ENCODE data around the gene TMEM178A.
"Not testable (repeated sequence)": the region's sequence is repeated elsewhere in the genome, so short reads cannot be mapped to it uniquely, and the experiment has no call there.

The TMEM178A gene

DNA sequence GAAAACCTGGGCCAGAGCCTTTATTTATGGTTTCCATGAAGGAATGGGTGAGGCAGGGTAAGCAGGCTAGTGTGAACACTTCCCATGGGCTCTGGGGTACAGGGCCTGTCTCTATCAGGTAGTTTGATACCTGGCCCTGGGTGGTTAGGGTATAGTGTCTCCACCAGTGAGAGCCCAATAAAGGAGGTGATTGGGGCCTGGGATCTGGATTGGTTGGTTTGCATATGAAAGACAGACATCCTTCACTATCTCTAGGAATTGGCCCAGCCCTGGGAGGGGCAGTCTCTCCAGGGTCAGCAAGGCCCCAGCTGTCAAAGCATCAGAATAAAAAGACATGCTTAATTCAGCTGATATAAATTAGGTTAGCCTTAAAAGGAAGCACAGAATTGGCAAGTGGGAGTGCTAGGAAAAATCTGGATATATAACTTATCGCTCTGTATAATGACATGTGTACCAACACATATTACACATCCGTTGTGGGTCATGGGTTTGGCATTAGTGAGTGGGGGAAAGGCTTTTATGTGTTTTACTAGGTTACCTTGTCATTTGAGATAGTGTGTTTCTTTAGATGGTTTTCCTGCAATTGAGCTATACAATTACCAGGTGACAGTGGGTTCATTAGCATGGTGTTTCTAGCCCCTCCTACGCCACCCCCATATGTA lies 18.5 kb upstream of the TMEM178A start:
- no peak for FAIRE-seq
- DNase-seq (ENCODE audit: low spot score) = no peak

DNA sequence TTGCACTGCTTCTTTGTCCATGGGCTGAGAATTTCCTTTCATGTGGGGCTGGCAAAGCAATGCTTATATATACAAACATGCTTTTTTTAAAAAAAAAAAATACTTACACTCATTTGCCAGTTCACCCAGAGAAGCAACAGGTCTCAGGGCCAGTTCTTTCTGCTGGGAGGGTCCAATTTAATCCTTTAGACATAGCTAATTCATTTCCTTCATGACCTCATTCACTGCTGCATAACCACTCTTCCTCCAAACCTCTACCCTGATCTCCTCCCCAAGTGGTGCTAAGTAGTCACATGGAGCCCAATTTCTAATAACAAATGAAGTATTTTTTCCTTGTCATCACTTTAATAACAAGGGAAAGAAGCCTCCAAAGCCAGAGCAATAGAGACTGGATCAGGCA lies 17.1 kb upstream of the TMEM178A start:
- no peak for FAIRE-seq

DNA sequence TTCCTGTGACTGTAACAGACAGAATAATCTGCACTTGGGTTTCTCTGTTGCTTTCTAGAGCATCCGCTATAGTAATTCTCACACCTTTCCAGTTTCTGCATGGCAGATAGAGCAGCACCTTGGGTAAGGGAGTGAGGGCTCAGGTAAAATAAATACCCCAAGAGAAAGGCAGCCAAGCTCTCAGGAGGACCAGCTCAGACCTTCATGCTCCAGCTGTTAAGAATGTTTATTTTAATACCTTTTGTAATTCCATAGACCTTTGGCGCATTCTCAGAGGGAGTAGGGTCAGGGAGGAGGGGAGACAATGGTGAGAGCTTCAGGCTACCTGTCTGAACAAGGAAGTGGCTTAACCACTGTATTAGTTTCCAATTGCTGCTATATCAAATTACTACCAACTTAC lies 16.2 kb upstream of the TMEM178A start:
- no peak for DNase-seq (ENCODE audit: low spot score)
- no peak for FAIRE-seq

More for the DNA sequence above, 17.1 kb upstream of the TMEM178A start:
- DNase-seq (ENCODE audit: low spot score) = no peak

GRCh38 chr2:39650468-39650867 lies 15.2 kb upstream of the TMEM178A start:
- FAIRE-seq = no peak
- no peak for DNase-seq (ENCODE audit: low spot score)

GRCh38 chr2:39656215-39656614 lies 9.5 kb upstream of the TMEM178A start:
- FAIRE-seq; DNase-seq (ENCODE audit: low spot score): not testable (repeated sequence)

DNA sequence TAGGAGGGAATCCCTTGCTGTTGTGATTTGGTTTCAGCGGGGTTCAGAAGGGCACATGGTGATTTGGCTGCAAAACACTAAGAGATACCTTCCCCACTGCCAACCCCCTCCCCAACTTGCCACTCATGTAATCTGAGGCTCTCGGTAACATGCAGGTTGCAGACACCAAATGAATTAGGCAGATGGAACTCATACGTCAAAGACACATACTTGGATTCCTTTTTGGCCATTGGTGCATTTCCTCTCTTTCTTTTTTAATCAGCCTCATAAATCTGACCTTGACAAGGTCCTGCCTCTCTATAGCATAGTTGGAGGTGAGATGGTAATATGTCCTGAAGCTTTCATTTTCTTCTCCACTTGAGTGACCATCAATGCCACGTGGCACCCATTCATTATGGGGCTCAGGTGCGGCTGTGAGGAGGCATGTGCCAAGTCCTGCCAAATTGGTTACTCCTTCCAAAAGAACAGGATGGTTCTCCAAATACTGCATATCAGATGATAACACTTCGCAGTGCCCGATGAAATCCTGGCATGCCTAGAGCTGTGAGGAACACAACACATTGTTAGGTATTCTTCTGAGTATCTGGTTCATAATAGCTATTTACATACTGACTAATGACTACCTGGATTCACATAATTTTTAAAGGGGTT lies 8.3 kb upstream of the TMEM178A start:
- DNase-seq (ENCODE audit: low spot score) = no peak
- FAIRE-seq = no peak

DNA sequence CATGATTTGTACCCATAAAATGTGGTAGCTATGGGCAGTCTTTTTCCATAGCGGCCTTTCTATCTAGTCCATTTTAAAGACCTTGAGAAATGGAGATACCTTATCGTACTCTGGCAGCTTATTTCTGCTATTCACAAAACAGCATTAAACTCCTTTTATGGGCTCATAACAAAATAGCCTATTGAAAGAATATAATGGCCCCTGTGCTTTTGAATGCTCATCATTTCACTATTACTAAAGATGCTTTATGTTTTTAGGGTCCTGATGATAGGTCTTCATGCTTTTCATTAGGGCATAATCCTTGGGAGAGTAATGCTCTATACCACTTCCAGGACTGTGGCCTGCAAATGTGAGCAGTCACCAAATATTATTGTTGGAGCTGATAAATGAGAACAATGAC lies 7.3 kb upstream of the TMEM178A start:
- no peak for FAIRE-seq
- DNase-seq (ENCODE audit: low spot score) = no peak

GRCh38 chr2:39659765-39660611 lies 5.7 kb upstream of the TMEM178A start:
- FAIRE-seq = no peak
- DNase-seq (ENCODE audit: low spot score) = no peak

- FAIRE-seq (no peak), DNase-seq (ENCODE audit: low spot score) (no peak)
These were observed 5.0 kb upstream of the TMEM178A start for GRCh38 chr2:39660612-39661236.

DNA sequence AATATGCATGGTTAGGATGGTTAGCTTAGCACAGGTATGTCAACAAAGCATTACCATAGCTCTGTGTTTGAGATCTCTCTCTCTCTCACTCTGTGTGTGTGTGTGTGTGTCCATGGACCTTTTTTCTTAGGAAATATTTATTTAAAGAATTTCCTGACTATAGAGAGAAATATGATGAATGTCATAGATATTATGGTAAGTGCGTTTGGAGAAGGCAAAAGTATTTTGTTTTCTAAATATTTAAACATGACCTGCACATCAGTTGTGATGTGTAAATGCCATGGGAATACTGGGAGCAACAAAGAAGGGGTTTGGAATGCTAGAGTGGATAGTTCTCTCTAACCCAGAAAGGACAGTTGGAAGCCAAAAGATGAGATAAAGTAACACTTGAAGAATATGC lies 3.9 kb upstream of the TMEM178A start:
- DNase-seq (ENCODE audit: low spot score) (no peak), FAIRE-seq (no peak)

DNA sequence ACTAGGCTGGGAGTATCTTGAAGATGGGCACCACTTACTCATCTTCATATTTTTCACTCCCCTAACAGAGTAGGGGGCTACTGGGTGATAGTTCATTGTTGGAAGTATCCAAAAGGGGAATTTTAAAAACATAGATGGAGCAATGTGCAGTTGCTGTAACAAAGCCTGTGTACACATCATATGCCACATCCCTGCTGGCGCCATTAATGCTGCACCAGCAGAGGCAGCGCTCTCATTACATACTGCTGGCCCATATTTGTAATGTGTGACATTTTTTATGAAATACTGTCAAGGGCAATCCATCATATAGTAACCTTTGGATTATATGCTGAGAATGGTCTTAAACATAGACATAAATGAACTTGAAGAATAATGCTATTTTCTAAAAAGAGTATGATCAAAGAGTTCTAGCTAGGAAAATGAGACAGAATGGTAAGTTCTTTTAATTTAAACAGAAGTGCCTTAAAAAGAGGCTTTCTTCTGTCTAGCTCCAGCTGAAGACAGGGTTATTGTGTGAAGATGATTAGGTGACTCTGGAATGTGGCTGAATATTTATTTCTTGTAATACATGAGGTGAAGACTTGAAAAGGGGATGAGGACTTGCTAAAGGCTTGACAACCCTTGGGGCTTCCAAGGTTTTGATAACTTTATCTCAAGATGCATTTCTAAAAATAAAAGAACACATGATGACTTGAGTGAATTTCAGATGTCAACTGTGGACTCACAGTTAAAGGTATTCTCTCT lies 2.4 kb upstream of the TMEM178A start:
- DNase-seq (ENCODE audit: low spot score) (no peak), FAIRE-seq (no peak)

GRCh38 chr2:39664232-39664887 lies 1.4 kb upstream of the TMEM178A start:
- DNase-seq (ENCODE audit: low spot score) (no peak), FAIRE-seq (no peak)

DNA sequence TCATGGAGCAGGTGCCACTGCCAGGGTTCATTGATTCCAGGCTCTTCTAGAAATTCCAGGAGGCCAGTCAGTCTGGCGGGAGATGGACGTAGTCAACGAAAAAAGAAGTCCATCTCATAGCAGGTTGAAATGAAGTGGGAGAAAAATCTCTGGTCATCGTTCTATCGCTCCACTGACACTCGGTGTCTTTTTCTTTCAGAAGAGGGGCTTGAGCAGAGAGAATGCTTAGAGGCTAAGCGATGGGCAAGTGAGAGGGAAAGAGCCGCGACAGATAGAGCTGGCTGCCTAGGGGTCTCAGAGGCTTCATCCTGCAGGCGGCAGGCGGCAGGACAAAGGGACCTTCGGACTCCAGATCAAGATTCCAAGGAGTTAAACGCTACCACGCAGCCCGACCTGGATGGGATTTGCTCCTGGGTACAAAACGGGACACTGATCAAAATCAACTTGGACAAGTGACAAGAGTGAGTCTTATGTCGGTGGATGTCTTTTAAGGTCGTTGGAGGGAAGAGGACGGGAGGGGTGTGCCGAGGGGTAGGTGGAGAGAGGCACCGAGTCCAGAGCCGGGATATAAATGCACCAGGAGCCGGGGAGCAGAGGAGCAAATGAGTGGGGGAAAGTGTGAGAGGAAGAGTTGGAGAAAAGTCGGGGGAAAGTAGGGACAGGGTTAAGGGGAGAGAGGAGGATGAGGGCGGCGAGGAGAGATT lies 677 bp upstream of the TMEM178A start:
- no peak for FAIRE-seq
- DNase-seq (ENCODE audit: low spot score) = no peak

GRCh38 chr2:39666491-39667101 lies 879 bp downstream of the TMEM178A start:
- FAIRE-seq (no peak), DNase-seq (ENCODE audit: low spot score) (no peak)

GRCh38 chr2:39667104-39667885 lies 1.6 kb downstream of the TMEM178A start:
- DNase-seq (ENCODE audit: low spot score) (no peak), FAIRE-seq (no peak)

GRCh38 chr2:39667886-39668276 lies 2.2 kb downstream of the TMEM178A start:
- DNase-seq (ENCODE audit: low spot score) (no peak), FAIRE-seq (no peak)

DNA sequence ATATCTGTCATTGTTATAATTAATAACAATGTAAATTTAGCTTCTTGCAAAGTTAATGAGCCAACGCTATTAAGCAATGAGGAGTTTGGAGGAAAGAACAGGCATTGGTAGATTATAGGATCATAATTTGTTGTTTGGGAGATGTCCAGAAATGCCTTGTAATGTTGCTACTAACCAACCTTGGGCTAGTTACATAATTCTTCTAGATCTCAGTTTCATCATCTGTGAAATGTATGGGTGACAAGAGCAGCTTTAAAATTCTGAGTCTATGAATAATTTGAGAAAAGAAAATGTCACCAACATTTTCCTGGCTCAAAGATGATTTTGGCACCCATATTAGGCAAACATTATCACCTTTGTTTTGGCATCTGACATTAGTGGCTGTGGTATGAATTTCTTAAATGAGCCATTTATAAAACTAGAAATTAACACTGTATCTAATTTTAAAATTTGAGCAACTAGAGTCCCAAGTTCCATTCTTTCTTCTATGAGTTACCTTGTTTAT lies 2.9 kb downstream of the TMEM178A start:
- FAIRE-seq = no peak
- no peak for DNase-seq (ENCODE audit: low spot score)

- FAIRE-seq = no peak
- DNase-seq (ENCODE audit: low spot score) = no peak
These were observed 5.9 kb downstream of the TMEM178A start for GRCh38 chr2:39671604-39672003.

GRCh38 chr2:39673018-39673417 lies 7.3 kb downstream of the TMEM178A start:
- DNase-seq (ENCODE audit: low spot score) (no peak), FAIRE-seq (no peak)

All from RCC 7860 (cell line).